Endodermal cell (in vitro differentiated cells): ENCODE results near the gene BIRC6. TPM values are rescaled to one million over a fixed set of nuclear protein-coding genes. Genes with fewer than 3 reads are reported as not detected.

ENCODE experiments used
- DNase-seq: peaks from one replicate; pipeline ENCODE4 v3.0.0-alpha.2; 2017
- H3K27ac ChIP-seq: 2 replicates; pipeline ENCODE4 v1.5.1; 2013; ENCODE audit warnings: mild to moderate bottlenecking, low read depth, low read length, moderate library complexity
- H3K27me3 ChIP-seq: 2 replicates; pipeline ENCODE4 v1.6.1; 2013; ENCODE audit warnings: mild to moderate bottlenecking, low read length, moderate library complexity; ENCODE audit not compliant: insufficient read depth, control insufficient read depth, poor library complexity, severe bottlenecking
- H3K36me3 ChIP-seq: 2 replicates; pipeline ENCODE4 v1.7.0; 2013; ENCODE audit warnings: mild to moderate bottlenecking, low read length, moderate library complexity; ENCODE audit not compliant: control insufficient read depth, insufficient read depth
- H3K4me1 ChIP-seq: one replicate; pipeline ENCODE4 v1.7.0; 2013; ENCODE audit warnings: low read length; ENCODE audit not compliant: control insufficient read depth, insufficient read depth
- H3K4me3 ChIP-seq: 2 replicates; pipeline ENCODE4 v1.5.1; 2013; ENCODE audit warnings: mild to moderate bottlenecking, low read length, moderate library complexity
- H3K9ac ChIP-seq: 2 replicates; pipeline ENCODE4 v1.6.1; 2013; ENCODE audit warnings: mild to moderate bottlenecking, low read length, moderate library complexity; ENCODE audit not compliant: poor library complexity, severe bottlenecking; ENCODE audit errors: extremely low read depth
- H3K9me3 ChIP-seq: 2 replicates; pipeline ENCODE4 v1.6.1; 2013; ENCODE audit warnings: mild to moderate bottlenecking, low read length, moderate library complexity; ENCODE audit not compliant: control insufficient read depth
- H3K27ac Mint-ChIP-seq: 2 replicates; pipeline ENCODE4 v1.8.0; 2020; ENCODE audit warnings: mixed read lengths
- H3K27me3 Mint-ChIP-seq: 2 replicates; pipeline ENCODE4 v1.8.0; 2021; ENCODE audit warnings: mild to moderate bottlenecking, mixed read lengths; ENCODE audit not compliant: insufficient read depth
- H3K36me3 Mint-ChIP-seq: 2 replicates; pipeline ENCODE4 v1.8.0; 2020; ENCODE audit warnings: low read depth, mixed read lengths
- H3K4me1 Mint-ChIP-seq: 2 replicates; pipeline ENCODE4 v1.8.0; 2020; ENCODE audit warnings: mixed read lengths
- H3K4me3 Mint-ChIP-seq: 2 replicates; pipeline ENCODE4 v1.8.0; 2020; ENCODE audit warnings: mild to moderate bottlenecking, moderate library complexity, mixed read lengths
- H3K9me3 Mint-ChIP-seq: 2 replicates; pipeline ENCODE4 v1.8.0; 2020; ENCODE audit warnings: mild to moderate bottlenecking, mixed read lengths
- CTCF ChIP-seq: fragments of 200-600 bp; sonication (generic); conservative IDR thresholded peaks from 2 replicates; pipeline ENCODE4 v1.5.0; 2021; ENCODE audit warnings: antibody characterized with exemption, mild to moderate bottlenecking
- WGBS, 2 experiments: methylation state at CpG; one replicate each; pipeline versions ENCODE4 v1.1.5 to v1.1.7; 2013; ENCODE audit warnings: missing lambda C conversion rate in 2 of 2, mixed read lengths in 1 of 2; ENCODE audit not compliant: insufficient coverage in 1 of 2, insufficient read length in 1 of 2; 5-methylcytosine and 5-hydroxymethylcytosine counted together
- total RNA-seq, 2 donors: library from RNA; stranded (reverse); fragmentation: NEBNext Ultra II Directional in 1 of 2; extraction: Animal tissue kit (Norgen Biotek cat#: 25700) in 1 of 2; gene quantifications; 2 replicates in 1 of 2; 3 replicates in 1 of 2; pipeline ENCODE4 v1.2.1, GENCODE V29; 2021

The BIRC6 gene
- total RNA-seq, 2 donors from 2014 or later: 84.6 to 111 TPM

GRCh38 chr2:32386739-32387138, 29.9 kb downstream of the BIRC6 start:
- Histone ChIP-seq H3K36me3 (peaks cover 84% of the 10 kb centered on the region), H3K27me3 (no peaks in the 10 kb centered on the region), H3K27ac (no peak overlapping the region), H3K9me3 (no peaks in the 10 kb centered on the region), H3K4me3 (no peak overlapping the region), H3K4me1 (no peaks in the 10 kb centered on the region), H3K9ac (no peak overlapping the region)
- Mint-ChIP-seq H3K27ac (no peak overlapping the region), H3K36me3 (peaks cover 33% of the 10 kb centered on the region), H3K9me3 (no peaks in the 10 kb centered on the region), H3K27me3 (no peaks in the 10 kb centered on the region), H3K4me1 (peaks cover 6% of the 10 kb centered on the region), H3K4me3 (no peak overlapping the region)
- no peak for TF ChIP-seq CTCF
- WGBS, 2 experiments: 90 to 100% methylated on average over 1 to 2 of the region's 2 CpGs
- DNase-seq: no peak

GRCh38 chr2:32399221-32399620, 42.4 kb downstream of the BIRC6 start:
- WGBS, 2 experiments: 94 to 97% methylated on average over 4 of the region's 5 CpGs
- H3K4me3 Mint-ChIP-seq: no peak overlapping the region
- no peaks in the 10 kb centered on the region for H3K9me3 ChIP-seq

GRCh38 chr2:32402091-32402490, 45.3 kb downstream of the BIRC6 start:
- no peak for TF ChIP-seq CTCF
- Histone ChIP-seq H3K9me3 (no peaks in the 10 kb centered on the region), H3K4me1 (no peaks in the 10 kb centered on the region), H3K9ac (no peak overlapping the region), H3K36me3 (peaks cover 71% of the 10 kb centered on the region), H3K27me3 (no peaks in the 10 kb centered on the region), H3K27ac (no peak overlapping the region), H3K4me3 (no peak overlapping the region)
- Mint-ChIP-seq H3K36me3 (peaks cover 39% of the 10 kb centered on the region), H3K27me3 (no peaks in the 10 kb centered on the region), H3K4me3 (no peak overlapping the region), H3K27ac (peak overlapping the region; percentile 64), H3K9me3 (no peaks in the 10 kb centered on the region), H3K4me1 (no peaks in the 10 kb centered on the region)
- no peak for DNase-seq

More at GRCh38 chr2:32399221-32399620, 42.4 kb downstream of the BIRC6 start:
- no peaks in the 10 kb centered on the region for H3K4me1 ChIP-seq
- no peak overlapping the region for H3K9ac ChIP-seq
- H3K9me3 Mint-ChIP-seq: no peaks in the 10 kb centered on the region
- H3K36me3 Mint-ChIP-seq: peaks cover 43% of the 10 kb centered on the region
- H3K27ac Mint-ChIP-seq: no peak overlapping the region
- H3K27me3 ChIP-seq: no peaks in the 10 kb centered on the region
- no peak for DNase-seq
- no peak overlapping the region for H3K27ac ChIP-seq
- peaks cover 74% of the 10 kb centered on the region for H3K36me3 ChIP-seq
- no peaks in the 10 kb centered on the region for H3K27me3 Mint-ChIP-seq
- H3K4me3 ChIP-seq: no peak overlapping the region
- TF ChIP-seq CTCF: no peak
- no peaks in the 10 kb centered on the region for H3K4me1 Mint-ChIP-seq
